ENCODE data around the gene GOSR2. TPM values are rescaled to one million over a fixed set of nuclear protein-coding genes. Genes with fewer than 3 reads are reported as not detected.

The GOSR2 gene
- total and polyA plus RNA-seq, 2 of the 8 experiments (the other 6 are each of a cell fraction or from before 2014, with no cell fraction given) = 28.2 to 36.2 TPM

DNA sequence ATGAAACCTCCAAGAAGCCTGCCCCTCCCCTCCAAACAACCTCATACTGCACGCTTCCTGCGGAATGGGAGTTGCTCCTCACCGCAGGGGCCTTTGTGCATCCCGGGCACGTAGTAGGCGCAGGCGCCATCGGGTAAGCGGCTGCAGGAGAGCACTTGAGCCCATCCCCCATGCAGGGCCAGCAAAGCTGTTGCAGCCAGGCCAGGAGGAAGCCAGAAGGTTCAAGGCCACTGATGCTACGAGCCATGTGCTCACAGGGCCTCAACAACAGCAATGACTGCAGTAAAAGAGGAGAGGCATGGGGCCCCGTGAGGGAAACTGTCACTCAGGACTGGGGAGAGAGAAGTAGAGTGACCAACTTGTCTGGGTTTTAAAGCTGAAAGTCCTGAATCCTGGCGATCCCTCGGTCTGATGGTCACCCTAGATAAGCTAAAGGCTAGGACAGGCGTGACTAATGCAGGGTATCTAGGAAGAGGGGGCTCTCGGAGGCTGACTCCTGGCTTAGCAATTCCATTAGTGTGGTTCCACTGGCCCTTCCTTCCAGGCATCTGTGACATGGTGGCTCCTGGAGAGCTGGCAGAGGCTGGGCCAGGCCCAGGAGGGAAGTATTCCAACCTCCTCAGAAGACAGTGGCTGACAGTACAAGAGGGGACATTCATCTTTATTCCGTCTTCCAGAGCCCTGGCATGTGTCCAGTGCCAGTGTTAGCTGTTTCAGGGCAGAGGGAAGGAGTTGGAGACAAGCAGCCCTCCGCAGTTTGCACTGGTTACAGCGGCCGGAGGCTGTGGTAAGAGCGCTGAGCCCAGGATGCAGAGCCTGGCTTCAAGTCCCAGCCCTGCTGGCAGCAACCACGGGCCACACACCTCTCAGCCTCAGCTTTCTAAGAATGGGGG, 20.8 kb downstream of the GOSR2 start (continued):
- TF ChIP-seq, protein P1, sequence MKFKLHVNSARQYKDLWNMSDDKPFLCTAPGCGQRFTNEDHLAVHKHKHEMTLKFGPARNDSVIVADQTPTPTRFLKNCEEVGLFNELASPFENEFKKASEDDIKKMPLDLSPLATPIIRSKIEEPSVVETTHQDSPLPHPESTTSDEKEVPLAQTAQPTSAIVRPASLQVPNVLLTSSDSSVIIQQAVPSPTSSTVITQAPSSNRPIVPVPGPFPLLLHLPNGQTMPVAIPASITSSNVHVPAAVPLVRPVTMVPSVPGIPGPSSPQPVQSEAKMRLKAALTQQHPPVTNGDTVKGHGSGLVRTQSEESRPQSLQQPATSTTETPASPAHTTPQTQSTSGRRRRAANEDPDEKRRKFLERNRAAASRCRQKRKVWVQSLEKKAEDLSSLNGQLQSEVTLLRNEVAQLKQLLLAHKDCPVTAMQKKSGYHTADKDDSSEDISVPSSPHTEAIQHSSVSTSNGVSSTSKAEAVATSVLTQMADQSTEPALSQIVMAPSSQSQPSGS (IDR thresholded peaks at IDR 0.05; ENCODE audit: low read length) = no peak
- TF ChIP-seq, protein P2, sequence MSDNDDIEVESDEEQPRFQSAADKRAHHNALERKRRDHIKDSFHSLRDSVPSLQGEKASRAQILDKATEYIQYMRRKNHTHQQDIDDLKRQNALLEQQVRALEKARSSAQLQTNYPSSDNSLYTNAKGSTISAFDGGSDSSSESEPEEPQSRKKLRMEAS (IDR thresholded peaks at IDR 0.05) = peak; percentile 50; the same call in 1 of the 2 replicates
- TF ChIP-seq KDM1A (IDR thresholded peaks at IDR 0.05; ENCODE audit: borderline replicate concordance, low read length) = no peak
- no peak for TF ChIP-seq RBBP5 (IDR thresholded peaks at IDR 0.05; ENCODE audit: borderline replicate concordance, low read depth, low read length)
- no peak for TF ChIP-seq ZNF274 (IDR thresholded peaks at IDR 0.05; ENCODE audit: borderline replicate concordance, extremely low read depth, low read length)
- no peak for TF ChIP-seq CBX5 (IDR thresholded peaks at IDR 0.05; ENCODE audit: low read depth, low read length)
- TF ChIP-seq GTF2F1 (IDR thresholded peaks at IDR 0.05; ENCODE audit: borderline replicate concordance, low read depth, low read length) = no peak
- no peak for TF ChIP-seq TBP (IDR thresholded peaks at IDR 0.05; ENCODE audit: low read depth, low read length)
